Medulla oblongata (tissue), 1 donor: ENCODE data around the gene SETD4.

Experiments used
- DNase-seq: peaks from one replicate; pipeline ENCODE4 v3.0.0-alpha.2; 2015; ENCODE audit errors: extremely low spot score

Gene SETD4

DNA sequence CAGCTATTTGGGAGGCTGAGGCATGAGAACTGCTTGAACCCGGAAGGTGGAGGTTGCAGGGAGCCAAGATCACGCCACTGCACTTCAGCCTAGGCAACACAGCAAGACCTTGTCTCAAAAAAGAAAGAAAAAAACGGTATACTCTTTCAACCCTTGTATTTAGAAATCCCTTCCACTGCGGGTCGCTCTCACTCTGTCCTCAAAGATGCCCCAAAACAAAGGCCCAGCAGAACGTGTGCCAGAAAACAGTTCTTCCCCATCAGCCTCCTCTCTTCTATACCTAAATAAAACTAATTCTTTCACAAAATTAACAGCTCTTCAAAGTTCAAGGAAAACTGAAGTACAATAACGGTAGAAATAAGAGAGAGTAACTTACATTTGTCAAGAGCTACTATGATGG lies 13.2 kb downstream of the SETD4 start:
- DNase-seq: peak; percentile 48

DNA sequence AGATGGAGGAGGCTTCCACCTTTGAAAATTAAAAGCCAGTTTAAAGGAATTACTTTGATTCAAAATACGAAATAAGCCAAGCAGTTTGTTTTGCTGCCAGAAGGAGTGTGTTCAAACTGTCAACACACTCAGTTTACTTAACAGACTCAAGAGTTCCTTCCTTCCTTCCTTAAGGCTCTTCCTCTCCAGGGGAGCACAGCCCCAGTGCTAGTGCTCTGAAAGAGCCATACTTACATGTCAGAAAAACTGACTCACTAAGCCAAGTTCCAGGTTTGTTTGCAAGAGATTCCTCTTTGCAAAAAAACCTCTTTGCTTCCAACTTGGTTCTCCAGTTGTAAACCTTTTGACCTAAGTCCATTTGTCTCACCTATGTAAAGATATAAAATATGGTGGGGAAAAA lies 14.3 kb downstream of the SETD4 start:
- DNase-seq: no peak

DNA sequence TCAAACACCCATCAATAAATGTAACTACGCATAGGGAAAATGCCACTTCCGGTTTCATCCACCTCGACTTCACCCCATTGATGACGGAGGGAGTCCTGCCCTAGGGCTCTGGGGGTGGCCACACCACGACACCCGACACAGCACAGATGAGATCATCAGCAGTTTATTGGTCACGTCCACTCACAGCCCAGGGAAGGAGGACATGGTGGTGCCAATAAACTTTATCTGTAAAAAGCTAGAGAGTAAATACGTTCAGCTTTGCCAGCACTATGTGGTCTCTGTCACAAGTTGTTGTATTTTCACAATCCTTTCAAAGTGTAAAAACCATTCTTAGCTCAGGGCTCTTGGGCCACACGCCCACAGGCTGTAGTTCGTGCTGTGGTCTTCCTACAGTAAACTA lies 16.3 kb downstream of the SETD4 start:
- DNase-seq: no peak

DNA sequence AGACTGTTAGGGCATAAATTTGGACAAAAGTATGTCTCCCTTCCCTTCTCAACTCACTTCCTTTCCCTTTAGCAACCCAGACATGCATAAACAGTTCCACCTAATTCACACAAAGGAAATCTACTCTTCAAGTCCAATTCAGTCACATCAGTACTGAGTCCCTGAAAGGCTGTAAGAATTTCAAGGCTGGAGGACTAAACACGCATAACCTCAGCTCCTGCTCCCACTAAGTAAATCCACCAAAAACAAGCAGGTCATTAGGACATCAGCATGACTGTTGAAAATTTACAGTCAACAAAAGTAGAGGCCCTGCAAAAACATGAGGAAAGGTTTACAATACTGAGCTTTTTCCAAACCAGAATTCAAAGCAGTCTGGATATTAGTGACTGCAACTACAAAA lies 18.4 kb downstream of the SETD4 start:
- no peak for DNase-seq

DNA sequence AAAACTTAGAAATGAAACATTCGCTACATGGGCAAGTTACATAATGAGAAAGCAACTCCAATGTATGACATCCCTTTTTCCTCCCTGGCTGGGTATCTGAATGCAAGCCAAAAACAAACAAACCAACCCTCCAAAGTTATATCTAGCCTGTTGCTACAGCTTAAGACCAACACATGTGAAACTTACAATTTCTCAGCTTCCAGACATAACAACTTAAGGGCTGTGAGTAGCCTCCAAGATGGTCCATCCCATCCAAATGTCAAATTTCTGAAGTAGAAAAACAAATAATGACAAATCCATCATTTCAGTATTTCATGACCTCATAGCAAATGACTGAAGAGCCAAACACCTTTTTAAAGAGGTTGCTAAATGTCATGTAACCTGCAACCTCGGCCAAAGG lies 19.9 kb downstream of the SETD4 start:
- no peak for DNase-seq

DNA sequence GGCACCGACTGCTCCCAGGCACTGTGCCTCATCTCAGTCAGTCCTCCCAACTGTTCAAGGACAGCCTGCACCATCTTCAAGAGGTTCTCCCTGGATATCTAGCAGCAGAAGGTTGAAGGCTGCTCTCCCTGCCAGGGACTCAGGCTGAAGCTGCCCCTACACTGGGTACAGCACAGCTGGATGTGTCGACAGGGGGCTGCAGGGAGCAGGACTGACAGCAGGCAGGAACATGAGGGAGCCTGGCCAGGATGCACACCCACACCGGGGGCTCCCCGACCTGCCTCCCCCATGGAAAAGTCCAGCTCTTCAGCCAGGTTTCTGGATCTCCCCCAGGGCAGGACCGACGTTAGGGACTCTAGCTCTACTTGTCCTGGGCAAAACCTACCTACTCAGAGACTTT lies 20.5 kb downstream of the SETD4 start:
- no peak for DNase-seq

DNA sequence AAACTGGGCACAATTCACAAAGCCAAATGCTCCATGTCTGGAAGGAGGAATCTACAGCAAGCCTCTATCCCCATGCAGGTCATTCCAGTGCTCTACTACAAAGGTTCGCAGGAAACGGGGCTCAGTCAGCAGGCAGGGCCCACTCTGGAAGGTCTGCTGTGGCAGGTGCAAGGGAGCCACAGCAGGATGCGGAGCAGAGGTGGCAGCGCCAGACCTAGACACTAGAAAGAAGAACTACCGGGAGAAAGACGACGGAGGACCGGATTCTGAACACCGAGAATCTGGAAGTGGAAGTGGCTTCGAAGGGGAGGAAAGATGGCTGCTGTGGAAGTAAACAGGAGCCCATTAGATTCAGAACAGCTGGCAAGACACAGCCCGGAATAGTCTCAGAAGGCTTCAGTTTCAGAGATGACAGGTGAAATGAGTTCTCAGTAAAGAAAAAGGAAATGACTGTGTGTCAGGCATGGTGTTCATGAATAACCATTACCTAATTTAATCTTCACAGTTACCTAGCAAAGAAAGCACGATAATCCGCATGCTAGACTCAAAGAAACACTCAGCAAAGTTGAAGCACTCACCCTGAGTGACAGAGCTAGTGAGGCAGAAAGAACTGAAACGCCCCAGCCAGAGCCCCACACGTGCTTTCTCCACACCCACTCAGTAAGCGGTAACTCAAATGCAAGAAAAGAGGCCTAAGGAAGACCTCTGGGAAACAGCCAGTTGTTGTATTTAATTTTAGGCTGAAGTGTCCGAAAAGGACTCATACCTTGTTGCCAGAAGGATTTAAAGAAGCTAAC lies 21.4 kb downstream of the SETD4 start:
- no peak for DNase-seq

DNA sequence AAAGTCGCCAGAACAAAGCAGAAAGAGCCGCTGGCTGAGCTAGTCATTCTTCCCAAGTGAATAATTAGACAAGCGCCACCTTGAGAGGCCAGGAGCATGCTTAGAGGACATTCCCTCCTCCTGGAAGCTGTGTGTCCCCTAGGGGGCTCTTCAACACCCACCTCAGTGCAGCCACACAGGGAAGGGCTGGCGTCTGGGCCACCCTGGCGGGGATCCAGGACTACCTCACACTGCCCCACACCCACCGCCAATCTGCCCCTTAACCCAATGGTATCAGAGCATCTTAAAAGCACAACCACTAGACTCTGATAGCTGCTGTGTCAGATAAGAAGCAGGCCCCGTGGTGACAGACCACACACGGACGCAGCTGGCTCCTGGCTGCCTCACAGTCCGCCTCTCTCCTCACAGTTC lies 24.9 kb downstream of the SETD4 start:
- DNase-seq: no peak

DNA sequence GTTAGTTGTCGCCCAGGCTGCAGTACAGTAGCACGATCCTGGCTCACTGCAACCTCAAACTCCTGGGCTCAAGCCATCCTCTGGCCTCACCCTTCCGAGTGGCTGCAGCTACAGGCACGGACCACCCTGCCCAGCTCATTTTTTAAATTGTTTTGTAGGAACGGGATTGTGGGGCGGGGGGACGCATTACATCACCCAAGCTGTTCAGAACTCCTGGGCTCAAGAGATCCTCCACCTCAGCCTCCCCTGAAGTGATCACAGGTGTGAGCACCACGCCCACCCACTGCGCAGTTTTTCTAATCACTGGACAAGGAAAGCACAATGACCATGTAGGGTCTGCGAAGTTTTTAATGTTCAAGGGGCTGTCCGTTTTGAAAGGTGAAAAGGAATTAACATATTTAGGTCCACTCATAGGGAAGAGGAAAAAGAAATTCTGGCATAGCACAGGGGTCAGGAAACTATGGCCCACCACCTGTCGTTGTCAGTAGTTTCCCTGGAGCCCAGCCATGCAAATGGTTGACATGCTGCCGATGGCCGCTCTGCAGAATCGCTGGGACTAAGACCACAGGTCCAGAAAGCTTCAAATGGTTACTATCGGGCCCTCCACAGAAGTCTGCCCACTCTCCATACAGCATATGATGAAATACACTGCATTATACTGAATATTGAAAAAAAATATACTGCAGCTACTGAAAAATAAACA lies 26.0 kb downstream of the SETD4 start:
- no peak for DNase-seq

DNA sequence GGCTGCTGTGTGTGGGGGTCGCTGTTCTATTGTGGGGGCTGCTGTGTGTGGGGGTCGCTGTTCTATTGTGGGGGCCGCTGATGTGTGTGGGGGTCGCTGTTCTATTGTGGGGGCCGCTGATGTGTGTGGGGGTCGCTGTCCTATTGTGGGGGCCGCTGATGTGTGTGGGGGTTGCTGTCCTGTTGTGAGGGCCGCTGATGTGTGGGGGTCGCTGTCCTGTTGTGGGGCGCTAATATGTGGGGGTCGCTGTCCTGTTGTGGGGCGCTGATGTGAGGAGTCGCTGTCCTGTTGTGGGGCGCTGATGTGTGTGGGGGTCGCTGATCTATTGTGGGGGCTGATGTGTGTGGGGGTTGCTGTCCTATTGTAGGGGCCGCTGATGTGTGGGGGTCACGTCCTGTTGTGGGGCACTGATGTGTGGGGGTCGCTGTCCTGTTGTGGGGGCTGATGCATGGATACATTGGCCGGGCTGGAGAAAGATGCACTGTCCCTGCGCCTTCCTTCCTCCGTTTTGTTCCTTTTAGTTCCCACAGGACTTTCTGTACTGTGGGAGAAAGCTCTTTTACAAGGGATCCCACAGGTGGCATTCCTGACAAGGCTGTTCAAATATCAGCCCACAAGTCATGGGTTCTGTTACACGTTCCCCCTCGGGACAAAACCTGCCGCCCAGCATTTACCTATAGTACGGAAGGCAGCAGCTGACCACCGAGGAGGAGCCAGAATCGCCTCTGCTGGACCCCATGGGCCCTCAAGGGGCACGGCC lies 27.5 kb downstream of the SETD4 start:
- DNase-seq: no peak

DNA sequence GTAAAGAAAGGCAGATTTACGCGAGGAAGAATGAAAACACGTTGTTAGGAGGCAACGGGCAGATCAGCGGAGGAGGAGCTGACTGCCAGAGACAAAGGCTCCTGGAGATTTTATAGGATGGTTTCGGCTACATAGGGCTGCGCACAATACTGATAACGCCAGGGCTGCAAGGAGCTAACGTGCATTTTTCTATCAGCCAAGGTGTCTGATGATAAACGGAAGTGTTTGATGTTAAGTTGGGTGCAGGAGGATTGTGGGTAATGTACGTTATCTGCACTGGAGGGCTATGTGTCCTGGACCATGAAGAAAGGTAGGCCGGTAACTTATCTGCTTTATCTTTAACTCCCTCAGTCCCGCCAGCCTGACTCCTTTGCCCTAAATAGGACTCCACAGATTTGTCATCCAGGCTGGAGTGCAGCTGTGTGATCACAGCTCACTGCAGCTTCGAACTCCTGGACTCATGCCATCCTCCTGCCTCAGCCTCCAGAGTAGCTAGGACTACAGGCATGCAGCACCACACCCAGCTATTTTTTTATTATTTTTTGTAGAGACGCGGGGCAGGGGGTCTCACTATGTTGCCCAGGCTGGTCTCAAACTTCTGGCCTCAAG lies 29.6 kb downstream of the SETD4 start:
- DNase-seq: no peak

DNA sequence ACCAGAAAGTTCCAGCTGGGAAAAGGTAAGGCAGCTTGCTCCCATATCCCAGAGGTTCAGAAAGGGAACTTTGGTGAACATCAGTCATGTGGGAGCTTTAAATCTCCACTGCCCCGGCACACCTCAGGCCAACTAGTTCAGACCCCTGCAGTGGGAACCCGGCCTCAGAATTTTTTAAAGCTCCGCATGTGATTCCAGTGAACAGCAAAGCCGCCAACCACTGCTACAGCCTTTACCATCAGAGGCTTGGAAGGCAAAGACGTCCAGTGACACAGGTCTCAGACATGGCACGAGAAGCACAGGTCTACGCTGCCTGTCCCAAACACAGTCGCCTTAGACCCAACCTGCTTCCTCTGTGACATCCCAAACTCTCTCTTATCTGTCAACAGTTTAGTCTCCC lies 31.0 kb downstream of the SETD4 start:
- DNase-seq: no peak

DNA sequence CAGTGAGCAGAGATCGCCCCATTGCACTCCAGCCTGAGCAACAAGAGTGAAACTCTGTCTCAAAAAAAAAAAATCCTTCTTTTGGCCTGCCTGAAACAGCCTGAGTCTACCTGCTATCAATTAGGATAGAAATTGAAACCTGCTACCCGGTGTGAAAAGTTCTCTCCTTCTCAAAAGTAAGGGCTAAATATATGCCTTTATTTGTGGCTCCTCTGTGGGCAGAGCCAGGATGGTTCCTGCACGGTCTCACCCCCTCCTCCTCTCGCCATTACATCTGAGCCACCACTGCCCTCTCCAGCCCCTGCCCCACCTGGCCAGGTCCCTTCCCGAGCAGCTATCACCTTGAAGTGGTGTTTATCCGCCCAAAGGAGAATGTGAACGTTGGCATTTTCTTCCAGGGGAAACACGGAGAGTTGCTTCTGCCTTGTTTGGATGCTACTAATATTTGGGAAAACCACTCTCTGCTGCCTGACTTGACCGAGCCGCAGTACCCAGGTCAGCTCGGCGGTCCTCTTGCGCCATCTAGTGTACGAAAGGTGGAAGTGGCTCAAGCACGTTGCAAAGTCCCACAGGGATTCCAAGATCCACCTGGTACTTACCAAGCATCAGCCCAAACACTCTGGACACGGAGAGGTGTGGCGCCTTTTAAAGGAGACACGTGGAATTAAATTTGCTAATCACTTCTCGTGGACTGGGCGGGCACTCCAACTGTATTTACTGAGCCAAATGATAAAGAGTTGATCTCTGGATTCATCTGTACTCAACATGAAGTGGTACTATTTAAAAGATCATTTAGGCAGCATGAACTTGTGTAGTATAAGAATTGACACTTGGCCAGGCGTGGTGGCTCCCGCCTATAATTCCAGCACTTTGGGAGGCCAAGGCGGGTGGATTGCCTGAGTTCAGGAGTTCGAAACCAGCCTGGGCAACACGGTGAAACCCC lies 31.9 kb downstream of the SETD4 start:
- DNase-seq: peak; percentile 87

DNA sequence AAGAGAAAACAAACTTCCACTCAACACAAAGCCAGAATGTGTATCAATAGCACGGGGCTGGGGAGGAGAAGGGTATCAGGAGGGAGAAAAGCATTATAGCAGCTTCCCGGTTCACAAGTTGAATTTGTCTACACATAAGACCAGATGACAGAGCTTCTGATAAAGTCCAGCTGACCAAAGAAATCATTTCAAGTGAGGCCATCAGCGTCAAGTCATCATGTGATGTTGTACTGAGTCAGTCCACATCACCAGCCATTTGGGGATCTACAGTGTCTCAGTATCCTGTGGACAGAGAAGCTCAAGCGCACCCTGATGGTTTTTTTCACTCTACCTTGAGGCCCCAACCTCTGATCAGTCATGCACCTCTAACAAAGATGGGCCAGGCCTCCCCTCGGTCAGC lies 33.0 kb downstream of the SETD4 start:
- no peak for DNase-seq

DNA sequence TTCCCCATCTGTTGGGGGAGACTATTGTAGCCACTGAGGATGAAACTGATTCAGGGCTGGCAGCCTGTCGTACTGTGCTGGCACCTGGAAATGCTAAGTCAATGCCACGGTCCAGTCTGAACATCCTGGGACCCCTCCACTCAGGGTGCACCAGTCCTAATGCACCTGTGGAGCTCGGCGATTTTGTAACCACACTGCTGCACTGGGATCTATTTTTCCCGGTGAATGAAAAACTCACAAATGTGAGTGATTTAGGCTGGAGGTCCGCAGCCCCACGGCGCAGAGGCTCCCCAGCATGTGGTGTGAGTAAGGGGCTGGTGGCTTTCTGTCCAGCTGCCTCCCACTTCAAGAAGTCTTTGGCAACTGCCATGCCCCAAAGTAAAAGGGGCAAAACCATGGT lies 35.5 kb downstream of the SETD4 start:
- DNase-seq: no peak

DNA sequence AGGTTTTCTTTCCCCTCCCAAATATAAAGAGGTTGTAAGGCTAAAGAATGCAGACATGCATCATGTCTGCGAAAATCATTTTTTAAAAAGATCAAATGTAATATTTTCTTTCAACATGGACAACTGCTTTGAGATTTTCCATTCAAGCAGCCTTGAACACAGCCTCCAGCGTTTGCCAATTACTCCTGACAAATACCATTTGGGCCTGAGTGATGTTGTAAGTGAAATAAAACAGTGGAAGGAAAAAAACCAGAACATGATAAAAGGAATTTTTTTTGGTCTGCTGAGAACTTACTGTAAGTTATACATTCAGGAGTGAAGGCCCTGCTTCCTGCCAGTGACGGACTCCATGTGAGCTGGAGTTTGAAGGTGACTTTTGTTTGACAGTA lies 37.2 kb downstream of the SETD4 start:
- DNase-seq: no peak

DNA sequence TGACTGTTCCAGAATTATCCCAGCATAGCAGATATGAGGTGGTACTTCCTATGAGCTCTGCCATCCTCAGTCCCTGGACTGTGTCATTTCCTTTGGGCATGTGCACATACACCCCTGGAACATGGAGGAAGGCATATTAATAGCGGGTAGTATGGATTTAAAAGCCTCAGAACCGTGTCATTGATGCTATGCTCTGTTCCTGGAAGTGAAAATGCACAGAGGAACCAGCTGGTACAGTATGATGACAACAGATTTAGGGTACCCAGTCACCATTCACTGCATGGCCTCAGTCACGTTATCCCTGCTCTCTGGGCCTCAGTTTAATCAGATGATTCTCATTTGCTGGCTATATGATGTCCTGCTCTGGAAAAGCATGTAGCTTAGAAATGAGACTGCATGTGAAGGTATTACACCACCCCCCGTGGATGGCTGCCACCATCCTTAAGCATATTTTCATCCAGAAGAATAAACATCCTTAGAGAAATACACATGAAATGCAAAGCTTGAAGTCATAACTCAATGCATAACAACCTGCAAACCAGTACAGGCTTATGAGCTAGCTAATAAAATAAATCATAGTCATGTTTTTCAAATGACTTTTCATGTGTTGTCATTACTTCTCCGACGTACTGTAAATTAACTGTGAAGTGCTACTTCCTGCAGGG lies 37.8 kb downstream of the SETD4 start:
- no peak for DNase-seq

DNA sequence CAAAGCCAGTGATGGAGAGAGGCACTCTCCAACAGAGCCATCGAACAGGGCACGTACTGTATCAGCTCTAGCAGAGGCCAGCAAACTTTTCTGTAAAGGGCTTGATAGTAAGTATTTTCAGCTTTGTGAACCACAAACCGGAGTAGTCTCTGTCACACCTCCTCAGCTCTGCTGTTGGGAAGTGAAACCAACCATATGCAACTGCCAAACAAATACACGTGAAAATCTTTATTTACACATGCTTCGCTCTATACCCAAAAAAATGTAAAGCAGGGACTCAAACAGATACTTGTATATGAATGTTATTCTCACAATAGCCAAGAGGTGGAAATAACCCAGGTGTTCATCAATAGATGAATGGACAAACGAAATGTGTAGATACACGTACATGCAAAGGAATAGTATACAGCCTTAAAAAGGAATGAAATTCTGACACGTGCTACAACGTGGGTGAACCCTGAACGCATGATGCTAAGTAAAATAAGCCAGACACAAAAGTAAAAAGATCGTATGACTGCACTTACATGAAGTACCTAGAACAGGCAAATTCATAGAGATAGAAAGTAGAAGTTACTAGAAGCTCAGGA lies 39.0 kb downstream of the SETD4 start:
- no peak for DNase-seq

DNA sequence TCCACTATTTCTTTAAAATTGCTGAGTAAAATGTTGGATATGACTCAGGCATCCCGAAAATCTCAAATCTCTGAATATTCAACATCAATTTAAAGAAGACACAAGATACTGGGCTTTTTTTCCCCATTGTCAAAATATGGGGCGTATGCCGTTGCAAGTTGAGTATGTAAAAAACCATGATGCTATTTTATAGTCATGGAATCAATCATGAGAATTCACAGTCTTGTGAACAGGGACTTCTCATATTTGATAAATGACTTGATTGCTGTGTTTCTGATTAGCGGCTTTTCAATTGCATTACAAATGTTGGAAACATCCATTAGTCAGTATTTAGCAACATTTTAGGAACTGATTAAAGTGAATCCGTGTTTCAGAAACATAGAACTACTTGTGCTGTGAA lies 45.3 kb downstream of the SETD4 start:
- no peak for DNase-seq

DNA sequence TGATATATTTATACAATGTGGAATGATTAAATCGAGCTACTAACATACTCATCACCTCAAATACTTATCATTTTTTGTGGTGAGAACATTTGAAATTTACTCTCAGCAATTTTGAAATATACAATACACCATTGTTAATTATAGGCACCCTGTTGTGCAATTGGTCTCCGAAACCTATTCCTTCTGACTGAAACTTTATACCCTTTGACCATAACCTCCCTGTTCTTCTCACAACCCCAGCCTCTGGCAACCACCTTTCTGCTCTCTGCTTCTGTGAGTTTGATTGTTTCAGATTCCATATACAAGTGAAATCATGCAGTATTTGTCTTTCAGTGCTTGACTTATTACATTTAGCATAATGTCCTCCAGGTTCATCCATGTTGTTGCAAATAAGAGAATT lies 49.5 kb downstream of the SETD4 start:
- no peak for DNase-seq
